GM21786 (cell line): ENCODE measurements around the gene USP10.
"Not testable (repeated sequence)": the region's sequence is repeated elsewhere in the genome, so short reads cannot be mapped to it uniquely, and the experiment has no call there.

Experiments used
- ATAC-seq: cut with Tn5 transposase; IDR thresholded peaks from one replicate; pipeline ENCODE4 v1.9.1; 2021; ENCODE audit not compliant: unreplicated experiment

Gene USP10

DNA sequence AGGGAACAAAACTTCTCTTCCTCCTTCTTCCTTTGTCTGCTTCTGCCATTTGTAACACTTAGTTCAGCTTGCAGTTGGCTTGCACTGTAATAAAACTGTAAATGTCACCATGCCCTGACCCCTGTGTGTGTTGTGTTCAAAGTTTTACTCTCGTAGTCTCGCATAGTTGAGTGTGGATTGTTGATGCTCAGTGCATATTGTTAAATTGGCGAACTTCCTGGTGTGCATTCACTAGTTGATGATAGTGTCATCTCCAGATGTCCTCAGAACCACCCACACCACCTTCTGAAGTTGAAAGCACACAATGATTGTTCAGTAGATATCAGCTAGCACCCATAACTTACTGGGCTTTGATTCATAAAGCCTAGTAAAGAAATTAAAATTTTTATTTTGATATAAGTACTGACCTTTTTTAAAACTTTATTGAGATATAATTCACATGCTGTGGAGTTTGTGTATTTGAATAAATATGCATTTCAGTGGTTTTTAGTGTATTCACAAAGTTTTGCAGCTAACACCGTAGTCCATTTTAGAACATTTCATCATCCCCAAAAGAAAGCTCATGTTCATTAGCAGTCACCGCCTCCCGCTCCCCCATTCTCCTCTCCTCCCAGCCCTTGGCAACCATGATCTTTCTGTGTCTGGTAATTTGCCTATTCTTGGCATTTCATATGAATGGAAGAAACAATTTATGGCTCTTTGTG, 25.0 kb downstream of the USP10 start:
- ATAC-seq = no peak

DNA sequence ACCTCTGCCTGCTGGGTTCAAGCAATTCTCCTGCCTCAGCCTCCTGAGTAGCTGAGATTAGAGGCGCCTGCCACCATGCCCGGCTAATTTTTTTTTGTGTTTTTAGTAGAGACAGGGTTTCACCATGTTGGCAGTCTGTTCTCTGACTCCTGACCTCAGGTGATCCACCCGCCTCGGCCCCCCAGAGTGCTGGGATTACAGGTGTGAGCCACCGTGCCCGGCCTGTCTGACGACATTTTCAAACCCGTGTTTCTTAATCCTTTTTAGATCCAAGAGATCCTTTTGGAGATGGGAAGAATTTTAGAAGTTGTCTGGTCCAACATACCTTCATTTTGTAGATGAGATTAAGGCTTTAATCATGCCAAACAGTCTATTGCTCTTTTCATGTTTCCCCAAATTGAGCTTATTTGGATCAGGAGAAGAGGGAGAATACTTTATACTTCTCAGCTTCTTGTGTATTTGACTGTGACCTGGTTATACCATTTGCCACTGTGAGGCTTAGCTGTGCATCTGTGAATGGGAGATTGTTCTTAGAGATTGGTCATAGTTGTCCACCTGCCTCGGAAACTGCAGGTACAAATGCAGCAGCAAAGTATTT, 25.8 kb downstream of the USP10 start:
- ATAC-seq = no peak

DNA sequence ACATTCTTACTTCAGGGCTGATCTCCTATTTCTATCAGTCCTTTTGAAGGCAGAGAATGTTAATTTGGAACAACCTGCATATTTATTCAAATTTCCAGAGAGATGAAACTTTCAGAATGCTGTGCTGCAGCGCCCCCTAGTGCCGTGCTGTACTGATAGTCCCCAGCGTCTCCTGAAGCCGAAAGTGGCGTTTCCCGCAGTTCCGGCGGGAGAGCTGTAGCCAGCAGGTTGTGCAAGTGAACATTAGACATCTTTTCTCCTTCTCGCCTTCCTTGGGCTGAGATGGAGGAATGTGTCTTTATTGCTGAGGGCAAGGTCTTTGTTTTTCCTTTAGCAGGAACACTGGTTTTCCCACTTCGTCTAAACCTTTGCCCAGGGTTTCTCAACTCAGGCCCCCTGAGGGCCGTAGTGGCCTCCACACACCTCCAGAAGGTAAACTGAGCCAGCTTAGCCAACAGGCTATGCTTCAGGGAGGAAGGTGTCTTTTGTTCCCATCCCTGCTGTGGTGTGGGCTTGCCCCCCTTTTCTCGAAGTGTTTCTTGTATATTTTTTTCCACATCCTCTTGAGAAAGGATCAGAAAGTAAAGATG, 26.4 kb downstream of the USP10 start:
- no peak for ATAC-seq

DNA sequence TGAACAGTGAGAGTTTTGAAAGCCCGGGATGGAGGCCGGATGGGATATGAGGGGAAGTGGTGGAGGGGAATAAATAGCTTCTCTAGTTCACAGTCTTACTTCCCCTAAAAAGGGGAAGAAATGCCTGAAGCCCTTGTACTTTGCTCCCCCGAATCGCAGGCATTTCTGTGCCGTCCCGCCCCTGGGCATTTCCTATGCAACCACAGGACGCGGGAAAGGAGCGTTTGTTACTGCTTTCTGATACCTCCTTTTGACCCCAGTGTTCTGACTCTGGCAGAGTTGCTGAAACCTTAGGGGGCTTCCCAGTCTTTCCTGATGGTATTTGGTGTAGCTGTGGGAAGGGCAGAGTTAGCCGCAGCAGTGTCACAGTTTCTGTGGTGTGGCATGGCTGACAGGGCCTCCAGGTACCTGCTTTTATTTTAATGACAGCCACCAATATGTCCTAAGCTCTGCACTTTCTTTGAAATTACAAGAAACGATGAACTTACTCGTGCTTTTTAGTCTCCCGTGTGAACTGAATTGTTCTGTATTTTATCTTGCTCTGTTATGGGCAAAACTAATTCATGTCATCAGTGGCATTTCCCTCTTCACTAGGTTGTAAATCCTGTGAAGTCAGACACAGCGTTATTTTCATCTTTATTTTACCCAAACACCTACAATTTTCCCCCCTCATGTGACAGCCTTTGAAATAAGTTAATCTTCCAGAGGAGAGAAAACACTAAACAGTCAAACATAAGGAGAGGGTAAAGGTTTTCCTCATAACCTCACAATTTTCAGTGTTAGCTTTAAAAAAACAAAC, 27.1 kb downstream of the USP10 start:
- ATAC-seq = peak; percentile 35

DNA sequence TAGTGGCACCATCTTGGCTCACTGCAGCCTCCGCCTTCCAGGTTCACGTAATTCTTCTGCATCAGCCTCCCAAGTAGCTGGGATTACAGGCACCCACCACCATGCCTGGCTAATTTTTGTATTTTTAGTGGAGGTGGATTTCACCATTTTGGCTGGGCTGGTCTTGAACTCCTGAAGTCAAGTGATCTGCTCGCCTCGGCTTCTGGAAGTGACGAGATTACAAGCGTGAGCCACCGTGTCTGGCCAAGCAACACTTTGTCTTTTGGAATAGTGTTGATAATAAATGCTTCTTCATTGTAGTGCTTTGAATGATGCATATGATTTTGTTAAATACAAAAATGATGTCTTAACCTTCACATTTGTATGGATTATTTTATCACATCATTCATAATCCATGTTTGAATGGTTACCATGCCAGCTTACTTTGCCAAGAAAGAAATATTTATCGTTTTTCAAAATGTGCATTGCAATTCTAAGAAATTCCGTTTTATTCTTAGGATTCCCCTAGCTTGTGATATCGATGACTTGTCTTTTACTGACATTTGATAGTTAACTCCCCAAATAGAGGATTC, 29.1 kb downstream of the USP10 start:
- ATAC-seq = no peak

DNA sequence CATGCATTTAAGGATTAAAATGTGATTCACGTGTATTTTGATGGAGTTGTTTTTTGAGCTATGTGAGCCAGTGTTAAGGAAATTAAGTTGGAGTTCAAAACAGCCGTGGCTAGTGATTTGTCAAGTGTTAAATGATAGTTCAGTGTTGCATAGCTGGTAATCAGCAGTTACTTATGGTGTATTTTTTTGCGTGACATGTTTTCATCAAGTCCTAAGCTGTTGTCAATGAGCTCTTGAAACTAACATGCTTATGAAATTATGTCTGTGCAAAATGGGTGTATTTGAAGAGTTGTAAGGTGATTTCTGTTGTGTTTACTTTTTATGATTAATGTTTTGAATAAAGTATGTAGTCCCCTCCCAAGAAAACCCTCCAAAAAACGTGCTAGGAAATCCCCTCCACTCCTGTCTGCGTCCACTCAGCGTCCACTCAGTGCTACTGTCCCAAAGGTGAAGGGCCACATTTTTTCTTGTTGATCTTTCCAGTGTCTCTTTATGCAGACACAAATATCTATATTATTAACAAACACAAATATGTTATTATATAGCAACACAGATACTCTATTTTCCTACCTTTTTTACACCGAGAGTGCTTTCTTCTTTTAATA, 30.0 kb downstream of the USP10 start:
- no peak for ATAC-seq

DNA sequence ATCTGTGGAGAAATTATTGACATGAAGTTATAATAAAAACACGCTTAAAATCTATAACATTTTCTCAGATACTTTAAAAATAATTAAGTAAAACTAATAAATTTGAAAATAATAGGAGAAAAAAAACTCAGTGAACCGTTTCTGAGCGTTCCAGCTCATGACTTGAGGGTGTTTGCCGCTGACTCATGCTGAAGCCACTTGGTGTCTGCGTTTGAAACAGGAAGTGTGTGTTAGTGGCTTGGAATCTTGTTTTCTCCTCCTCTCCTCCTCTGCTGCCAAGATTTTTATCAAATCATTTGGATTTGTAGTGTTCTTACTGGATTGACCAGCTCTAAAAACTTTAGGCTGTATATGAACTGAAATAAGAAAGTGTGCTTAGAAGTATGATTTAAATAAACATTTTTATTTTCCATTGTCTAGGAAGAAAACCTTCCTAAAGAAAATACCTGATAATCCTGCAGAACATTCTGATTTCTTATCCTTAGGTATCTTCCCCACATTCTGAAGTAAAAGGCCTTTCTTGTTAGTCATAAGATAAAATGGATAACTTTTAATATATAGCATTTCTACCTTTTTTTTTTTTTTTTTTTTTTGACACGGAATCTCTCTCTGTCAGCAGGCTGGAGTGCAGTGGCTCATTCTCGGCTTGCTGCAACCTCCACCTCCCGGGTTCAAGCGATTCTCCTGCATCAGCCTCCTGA, 30.8 kb downstream of the USP10 start:
- ATAC-seq = no peak

DNA sequence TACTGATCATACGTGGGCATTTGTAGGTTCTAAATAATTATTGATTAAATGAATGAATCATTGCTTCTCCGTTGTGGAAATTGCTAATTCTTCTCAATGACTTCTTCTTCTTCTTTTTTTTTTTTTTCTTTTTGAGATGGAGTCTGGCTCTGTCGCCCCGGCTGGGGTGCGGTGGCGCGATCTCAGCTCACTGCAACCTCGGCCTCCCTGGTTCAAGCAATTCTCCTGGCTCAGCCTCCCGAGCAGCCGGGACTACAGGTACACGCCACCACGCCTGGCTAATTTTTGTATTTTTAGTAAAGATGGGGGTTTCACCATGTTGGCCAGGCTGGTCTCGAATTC, 32.5 kb downstream of the USP10 start:
- ATAC-seq = not testable (repeated sequence)

DNA sequence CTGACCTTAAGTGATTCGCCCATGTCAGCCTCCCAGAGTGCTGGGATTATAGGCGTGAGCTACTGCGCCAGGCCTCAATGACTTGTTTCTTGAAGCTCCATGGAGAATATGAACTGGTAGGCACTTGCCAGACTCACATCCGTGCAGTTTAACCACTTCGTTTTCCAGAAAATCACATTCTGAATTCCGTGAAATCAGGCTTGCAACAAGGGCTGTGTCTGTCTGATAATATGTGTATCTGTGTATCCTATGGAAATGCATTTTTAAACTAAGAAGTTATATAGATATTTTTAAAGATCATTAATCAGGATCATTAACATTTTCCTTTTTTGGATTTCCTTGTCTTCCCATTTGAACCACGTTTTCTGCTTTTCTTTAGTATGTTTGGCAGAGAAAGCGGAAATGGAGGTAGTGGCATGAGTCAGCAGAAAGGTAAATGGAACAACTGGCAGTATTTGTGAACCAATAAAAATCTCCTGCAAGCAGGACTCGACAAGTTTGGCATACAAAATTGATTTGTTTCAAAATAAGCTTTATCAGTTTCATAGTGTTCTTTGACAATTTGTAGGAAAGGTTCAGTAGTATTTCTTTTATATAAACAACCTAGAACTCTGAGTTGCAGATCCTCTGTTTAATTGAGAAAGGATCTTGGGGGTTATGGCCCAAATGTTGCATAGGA, 33.0 kb downstream of the USP10 start:
- no peak for ATAC-seq

DNA sequence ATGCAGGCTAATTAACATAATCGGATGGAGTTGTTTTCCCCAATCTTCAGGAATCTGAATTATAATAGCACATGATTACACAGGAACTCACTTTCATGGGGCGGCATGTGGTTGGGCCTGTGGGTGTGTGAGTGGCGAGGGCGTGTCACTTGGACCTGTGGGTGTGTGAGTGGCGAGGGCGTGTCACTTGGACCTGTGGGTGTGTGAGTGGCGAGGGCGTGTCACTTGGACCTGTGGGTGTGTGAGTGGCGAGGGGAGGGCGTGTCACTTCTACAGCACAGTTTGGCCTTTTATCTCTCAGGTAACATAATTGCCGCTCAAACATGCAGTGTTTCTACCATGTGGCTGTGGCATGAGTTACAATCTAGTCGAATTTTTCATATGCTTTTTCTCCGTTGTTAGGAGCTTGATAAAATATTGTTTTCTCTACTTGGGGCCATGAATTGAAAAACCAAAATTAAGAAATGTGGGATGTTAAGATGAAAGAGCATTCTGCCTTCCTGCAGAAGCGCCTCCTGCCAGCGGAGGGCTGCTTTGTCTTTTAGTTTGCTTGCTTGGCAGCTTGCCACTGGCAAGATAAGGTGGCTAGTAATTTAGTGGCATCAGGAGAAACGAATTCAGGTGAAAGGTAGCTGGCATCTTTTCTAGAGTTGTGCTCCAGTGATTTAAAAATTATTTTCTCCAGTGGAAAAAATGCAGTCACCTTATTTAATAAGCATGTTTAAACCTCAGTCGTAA, 36.2 kb downstream of the USP10 start:
- no peak for ATAC-seq

DNA sequence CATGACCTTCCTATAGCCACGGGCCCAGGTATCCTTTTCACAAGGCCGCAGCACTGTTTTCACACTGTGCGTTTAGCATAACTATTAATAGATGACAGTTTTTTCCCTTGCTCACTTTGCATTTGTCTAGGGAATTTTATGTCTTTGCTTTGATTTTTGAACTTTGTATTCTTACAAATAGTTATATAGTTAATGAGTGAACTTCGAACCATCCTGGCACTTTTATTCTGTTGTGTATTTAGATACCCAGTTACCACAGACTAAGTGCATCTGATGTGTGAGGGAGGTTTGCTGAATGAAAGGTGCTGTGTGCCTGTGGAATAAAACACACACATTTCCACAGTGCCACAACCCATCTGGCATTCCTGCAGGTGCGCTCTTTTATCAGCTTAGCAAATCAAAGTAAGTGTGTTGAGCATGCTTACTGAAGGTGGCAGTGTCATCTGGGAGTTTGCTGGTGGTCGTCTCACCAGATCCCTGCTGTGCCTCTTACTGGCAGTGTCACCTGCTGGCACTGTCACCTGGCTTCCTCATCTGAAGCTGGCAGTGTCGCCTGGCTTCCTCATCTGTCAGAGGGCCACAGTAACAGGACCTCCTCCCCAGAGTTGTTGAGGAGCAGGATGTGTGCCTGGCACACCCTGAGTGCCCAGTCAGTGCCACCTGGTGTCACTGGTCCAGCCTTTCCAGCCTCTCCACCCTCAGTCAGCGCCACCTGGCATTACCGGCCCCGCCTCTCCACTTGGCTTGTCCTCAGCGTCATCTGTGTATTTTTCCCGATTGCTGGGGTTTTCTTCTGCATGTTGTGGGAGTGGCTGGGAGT, 37.6 kb downstream of the USP10 start:
- no peak for ATAC-seq

DNA sequence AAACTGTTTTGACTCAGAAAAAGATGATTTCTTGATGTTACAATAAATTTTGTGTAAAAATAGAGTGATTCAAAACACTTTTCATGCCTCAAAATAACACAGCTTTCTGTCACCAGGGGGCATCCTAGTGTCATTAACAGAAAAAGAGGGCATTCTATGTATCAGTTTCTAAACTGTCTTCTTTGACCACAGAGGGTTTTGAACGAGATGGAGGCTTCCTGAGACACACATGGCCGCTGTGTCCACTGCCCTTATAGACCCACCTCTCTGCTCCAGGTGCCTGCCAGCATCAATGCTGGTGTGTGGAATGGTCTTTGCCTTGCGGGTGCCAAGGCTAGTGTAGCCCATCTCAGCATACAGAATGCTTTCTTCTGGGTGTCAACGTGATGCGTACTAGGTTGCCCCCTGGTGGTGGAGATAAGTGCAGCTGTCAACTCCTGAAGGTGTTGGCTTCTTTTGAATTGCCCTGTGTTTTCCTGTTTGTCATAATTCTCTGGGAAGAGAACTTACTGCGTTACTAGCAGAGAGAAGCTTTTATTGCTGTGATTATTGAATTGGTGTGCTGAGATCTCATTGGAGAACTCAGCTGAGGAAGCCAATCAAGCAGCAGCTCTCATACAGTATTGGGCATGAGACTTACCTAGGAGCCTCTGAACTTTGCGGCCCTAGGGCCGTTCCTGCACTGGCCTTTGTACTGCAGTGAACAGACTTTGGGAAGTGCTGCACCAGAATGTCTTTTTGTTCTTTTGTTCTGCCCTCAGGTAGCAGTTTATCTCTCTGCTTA, 38.6 kb downstream of the USP10 start:
- ATAC-seq = peak; percentile 67

DNA sequence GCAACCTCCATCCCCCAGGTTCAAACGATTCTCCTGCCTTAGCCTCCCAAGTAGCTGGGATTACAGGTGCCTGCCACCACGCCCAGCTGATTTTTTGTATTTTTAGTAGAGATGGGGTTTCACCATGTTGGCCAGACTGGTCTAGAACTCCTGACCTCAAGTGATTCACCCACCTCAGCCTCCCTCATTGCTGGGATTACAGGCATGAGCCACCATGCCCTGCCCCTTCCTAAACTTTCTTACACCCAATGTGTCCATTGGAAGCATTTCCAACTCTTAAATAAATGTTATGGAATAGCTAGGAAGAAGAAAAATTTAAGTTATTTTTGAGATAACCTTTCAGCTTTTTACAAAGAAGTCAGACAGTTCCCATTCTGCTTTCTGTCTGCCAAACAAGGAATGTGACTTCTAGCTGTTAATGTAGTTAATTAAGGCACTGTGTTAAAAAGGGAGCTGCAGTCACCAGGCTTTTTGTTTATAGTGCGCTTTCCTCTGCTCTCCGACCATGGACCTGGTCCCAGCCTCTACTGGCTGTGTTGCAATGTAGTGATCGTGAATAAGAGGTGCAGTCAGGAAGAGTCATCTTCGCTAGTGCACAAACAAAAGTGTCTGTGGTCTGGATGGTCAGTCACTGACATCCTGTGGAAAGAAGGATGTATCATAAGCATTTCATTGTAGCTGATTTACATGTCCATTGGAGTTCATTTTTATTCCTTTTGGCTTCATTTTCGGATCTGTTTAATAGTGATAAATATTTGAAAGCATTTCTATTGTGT, 39.7 kb downstream of the USP10 start:
- ATAC-seq = no peak

DNA sequence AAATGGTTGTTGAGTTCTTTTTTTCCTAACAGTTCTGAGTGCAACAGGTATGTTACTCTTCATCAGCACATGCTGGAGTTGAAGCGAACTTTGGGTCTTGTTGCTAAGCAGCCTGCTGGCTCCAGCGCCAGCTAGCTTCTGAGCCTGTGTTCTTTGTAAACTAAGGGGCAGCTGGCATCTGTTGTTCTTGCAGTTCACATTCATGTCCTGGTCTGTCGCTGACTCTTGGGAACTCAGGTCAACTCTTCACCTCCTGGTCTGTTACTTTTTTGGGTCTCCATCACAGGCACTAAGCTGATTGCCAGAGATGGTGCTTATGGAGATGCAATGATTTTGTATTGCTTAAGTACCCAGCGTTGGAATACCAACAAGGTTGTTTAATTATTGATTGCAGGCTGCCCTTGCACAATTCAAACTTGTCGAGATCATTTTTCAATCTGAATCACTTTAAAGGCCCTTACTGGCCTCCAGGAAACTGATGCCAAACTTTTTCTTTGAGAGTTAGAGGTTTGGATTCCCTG, 40.9 kb downstream of the USP10 start:
- no peak for ATAC-seq

DNA sequence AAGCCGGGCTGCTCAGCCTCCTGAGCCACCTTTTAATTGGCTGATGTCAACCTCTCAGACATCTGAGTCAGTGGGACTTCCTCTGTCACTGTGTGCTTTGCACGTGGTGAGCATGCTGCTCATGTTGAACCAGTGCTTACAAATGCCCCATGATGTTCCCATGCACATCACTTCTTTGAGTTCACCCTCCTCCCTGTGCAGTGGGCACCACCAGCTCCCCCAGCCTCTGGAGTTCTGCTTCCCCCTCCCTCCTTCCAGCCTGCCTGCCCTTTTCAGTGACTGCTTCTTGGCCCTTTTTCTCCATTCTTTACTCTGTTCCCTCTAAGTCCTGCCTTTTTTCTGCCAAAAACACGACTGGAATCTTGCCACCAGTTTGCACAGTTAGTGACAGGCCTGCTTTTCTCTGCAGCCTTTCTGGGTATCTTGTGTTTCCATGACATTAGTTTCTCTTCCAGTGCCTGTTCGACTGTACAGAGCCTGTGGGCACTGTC, 41.6 kb downstream of the USP10 start:
- no peak for ATAC-seq

DNA sequence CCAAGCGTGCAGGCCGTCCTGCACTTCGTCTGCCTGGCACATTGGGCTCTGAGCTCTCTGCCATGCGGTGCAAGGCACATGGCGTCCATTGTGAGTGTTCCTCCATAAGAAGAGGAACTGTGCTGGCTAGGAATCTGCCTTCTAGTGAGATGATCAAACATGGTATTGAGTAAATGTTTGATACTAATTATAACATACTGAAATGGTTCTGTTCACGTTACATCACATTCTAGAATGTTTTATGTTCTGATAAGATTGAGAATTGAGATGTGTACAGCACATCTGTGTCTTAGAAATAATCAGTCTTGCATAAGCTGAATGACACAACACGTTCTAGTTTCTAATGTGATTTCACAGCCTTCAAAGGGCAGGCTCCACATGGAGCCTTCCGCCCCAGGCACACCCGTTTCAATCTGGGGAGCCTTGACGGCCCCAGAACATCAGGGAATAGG, 42.9 kb downstream of the USP10 start:
- no peak for ATAC-seq
